Neural progenitor cell (in vitro differentiated cells): Measurements from ENCODE around the gene DNAJC28.

Experiments
- EZH2 ChIP-seq: fragments of 200-600 bp; sonication (generic); IDR thresholded peaks from 2 replicates; pipeline ENCODE4 v1.6.1; 2017; ENCODE audit warnings: antibody characterized with exemption, mild to moderate bottlenecking, moderate library complexity
- TF ChIP-seq, protein P1 (sequence below): fragments of 200-600 bp; sonication (generic); IDR thresholded peaks from 2 replicates; pipeline ENCODE4 v1.5.1; 2017; ENCODE audit warnings: antibody characterized with exemption, mild to moderate bottlenecking

DNA sequence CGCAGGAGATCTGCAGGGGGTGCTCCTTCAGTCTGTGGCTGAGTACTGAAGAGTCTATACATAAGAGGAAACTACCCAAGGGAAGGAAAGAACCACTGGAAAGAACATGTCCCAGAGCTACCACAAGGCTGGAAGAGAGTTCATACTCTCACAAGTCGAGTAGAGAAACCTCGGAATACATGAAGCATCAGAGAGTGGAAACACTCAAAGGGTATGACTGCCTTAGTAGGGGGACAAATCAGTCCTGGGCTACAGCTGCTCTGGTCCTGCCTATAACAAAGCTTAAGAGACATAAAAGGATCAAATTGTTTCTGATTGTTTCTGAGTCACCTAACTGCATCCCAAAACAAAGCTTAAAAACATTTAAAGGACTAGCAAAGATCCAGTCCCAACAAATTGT, 39.2 kb downstream of the DNAJC28 start:
- TF ChIP-seq, protein P1, sequence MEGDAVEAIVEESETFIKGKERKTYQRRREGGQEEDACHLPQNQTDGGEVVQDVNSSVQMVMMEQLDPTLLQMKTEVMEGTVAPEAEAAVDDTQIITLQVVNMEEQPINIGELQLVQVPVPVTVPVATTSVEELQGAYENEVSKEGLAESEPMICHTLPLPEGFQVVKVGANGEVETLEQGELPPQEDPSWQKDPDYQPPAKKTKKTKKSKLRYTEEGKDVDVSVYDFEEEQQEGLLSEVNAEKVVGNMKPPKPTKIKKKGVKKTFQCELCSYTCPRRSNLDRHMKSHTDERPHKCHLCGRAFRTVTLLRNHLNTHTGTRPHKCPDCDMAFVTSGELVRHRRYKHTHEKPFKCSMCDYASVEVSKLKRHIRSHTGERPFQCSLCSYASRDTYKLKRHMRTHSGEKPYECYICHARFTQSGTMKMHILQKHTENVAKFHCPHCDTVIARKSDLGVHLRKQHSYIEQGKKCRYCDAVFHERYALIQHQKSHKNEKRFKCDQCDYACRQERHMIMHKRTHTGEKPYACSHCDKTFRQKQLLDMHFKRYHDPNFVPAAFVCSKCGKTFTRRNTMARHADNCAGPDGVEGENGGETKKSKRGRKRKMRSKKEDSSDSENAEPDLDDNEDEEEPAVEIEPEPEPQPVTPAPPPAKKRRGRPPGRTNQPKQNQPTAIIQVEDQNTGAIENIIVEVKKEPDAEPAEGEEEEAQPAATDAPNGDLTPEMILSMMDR = no peak
- no peak for TF ChIP-seq EZH2
